GM12891 (cell line): ENCODE measurements around the gene NEDD4.

ENCODE experiments used
- PAX5 ChIP-seq: IDR thresholded peaks from 2 replicates; pipeline ENCODE4 v1.6.1; 2011; ENCODE audit warnings: low read length, moderate library complexity, mild to moderate bottlenecking; ENCODE audit not compliant: insufficient read depth, severe bottlenecking
- POLR2A ChIP-seq: IDR thresholded peaks from 2 replicates; pipeline ENCODE4 v1.6.1; 2011; ENCODE audit warnings: low read depth, low read length, control low read depth
- POLR2AphosphoS5 ChIP-seq: IDR thresholded peaks from 2 replicates; pipeline ENCODE4 v1.6.1; 2011; ENCODE audit warnings: low read depth, low read length, control low read depth
- SPI1 ChIP-seq: IDR thresholded peaks from 2 replicates; pipeline ENCODE4 v1.6.1; 2011; ENCODE audit warnings: low read depth, low read length, control low read depth

- TF ChIP-seq POLR2A = no peak
- TF ChIP-seq POLR2AphosphoS5 = no peak
- no peak for TF ChIP-seq SPI1
- no peak for TF ChIP-seq PAX5
Observed at GRCh38 chr15:55891196-55891595, 102.2 kb downstream of the NEDD4 start.
